ENCODE data around the gene METTL2B. TPM values are rescaled to one million over a fixed set of nuclear protein-coding genes. Genes with fewer than 3 reads are reported as not detected.

METTL2B gene
- total RNA-seq, 1 donor from 2014 or later, result 50.1 TPM

- Histone ChIP-seq H3F3A (ENCODE audit: low read depth) (peaks cover 11% of the 10 kb centered on the region), H3K9ac (no peak overlapping the region), H3K27me3 (no peaks in the 10 kb centered on the region), H3K9me3 (ENCODE audit: low read depth) (no peaks in the 10 kb centered on the region), H3K4me2 (peak overlapping the region; percentile 16), H3K4me3 (no peak overlapping the region), H4K20me1 (ENCODE audit: low read depth) (no peaks in the 10 kb centered on the region), H3K36me3 (no peaks in the 10 kb centered on the region), H3K27ac (no peak overlapping the region), H3K79me2 (ENCODE audit: low read depth) (no peaks in the 10 kb centered on the region), H2AFZ (replicated peaks) (no peak overlapping the region), H3K4me1 (peaks cover 11% of the 10 kb centered on the region)
- TF ChIP-seq EZH2 (IDR thresholded peaks at IDR 0.05) (no peak), EZH2phosphoT487 (IDR thresholded peaks at IDR 0.05) (no peak)
- TF ChIP-seq, protein P1, sequence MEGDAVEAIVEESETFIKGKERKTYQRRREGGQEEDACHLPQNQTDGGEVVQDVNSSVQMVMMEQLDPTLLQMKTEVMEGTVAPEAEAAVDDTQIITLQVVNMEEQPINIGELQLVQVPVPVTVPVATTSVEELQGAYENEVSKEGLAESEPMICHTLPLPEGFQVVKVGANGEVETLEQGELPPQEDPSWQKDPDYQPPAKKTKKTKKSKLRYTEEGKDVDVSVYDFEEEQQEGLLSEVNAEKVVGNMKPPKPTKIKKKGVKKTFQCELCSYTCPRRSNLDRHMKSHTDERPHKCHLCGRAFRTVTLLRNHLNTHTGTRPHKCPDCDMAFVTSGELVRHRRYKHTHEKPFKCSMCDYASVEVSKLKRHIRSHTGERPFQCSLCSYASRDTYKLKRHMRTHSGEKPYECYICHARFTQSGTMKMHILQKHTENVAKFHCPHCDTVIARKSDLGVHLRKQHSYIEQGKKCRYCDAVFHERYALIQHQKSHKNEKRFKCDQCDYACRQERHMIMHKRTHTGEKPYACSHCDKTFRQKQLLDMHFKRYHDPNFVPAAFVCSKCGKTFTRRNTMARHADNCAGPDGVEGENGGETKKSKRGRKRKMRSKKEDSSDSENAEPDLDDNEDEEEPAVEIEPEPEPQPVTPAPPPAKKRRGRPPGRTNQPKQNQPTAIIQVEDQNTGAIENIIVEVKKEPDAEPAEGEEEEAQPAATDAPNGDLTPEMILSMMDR (IDR thresholded peaks at IDR 0.05), result no peak
- DNase-seq (ENCODE audit: low spot score), result peak; percentile 33
- Mint-ChIP-seq H3K27me3 (ENCODE audit: insufficient read depth, low read depth) (peaks cover 14% of the 10 kb centered on the region), H3K36me3 (no peaks in the 10 kb centered on the region), H3K27ac (no peak overlapping the region), H3K4me3 (no peak overlapping the region), H3K9me3 (no peaks in the 10 kb centered on the region), H3K4me1 (peaks cover 10% of the 10 kb centered on the region)
Measured at GRCh38 chr7:128431221-128431620, 45.3 kb upstream of the METTL2B start.

DNA sequence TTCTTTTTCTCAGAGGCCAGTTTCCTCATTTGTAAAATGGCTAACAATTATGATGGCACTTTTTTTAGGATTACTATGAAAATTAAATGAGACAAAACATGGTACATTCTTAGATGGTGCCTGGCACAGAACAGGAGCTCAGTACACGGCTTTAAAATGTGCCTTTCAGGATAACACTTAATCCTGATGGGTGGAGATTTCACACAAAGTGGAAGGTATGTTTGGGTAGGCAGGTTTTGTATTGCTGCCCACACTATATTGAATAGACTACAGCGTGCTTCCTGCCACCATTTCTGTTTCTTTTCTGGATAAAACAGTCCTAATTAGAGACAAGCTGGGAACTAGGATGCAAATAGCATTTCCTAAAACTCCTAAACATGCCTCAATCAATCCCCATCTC lies 44.8 kb upstream of the METTL2B start:
- Histone ChIP-seq H3K4me2 (peak overlapping the region; percentile 16), H3K4me1 (peaks cover 11% of the 10 kb centered on the region), H3K4me3 (no peak overlapping the region), H3K27ac (no peak overlapping the region), H3K27me3 (no peaks in the 10 kb centered on the region), H3K79me2 (ENCODE audit: low read depth) (no peaks in the 10 kb centered on the region), H4K20me1 (ENCODE audit: low read depth) (no peaks in the 10 kb centered on the region), H3F3A (ENCODE audit: low read depth) (peaks cover 8% of the 10 kb centered on the region), H2AFZ (replicated peaks) (no peak overlapping the region), H3K9me3 (ENCODE audit: low read depth) (no peaks in the 10 kb centered on the region), H3K9ac (no peak overlapping the region), H3K36me3 (no peaks in the 10 kb centered on the region)
- Mint-ChIP-seq H3K27me3 (ENCODE audit: insufficient read depth, low read depth) (peaks cover 14% of the 10 kb centered on the region), H3K9me3 (no peaks in the 10 kb centered on the region), H3K4me1 (peaks cover 10% of the 10 kb centered on the region), H3K27ac (no peak overlapping the region), H3K4me3 (no peak overlapping the region), H3K36me3 (no peaks in the 10 kb centered on the region)
- no peak for DNase-seq (ENCODE audit: low spot score)
- TF ChIP-seq, protein P1 (IDR thresholded peaks at IDR 0.05), result no peak
- TF ChIP-seq EZH2phosphoT487 (IDR thresholded peaks at IDR 0.05) (no peak), EZH2 (IDR thresholded peaks at IDR 0.05) (no peak)

- Mint-ChIP-seq H3K4me1 (peaks cover 10% of the 10 kb centered on the region), H3K27ac (no peak overlapping the region)
Measured at GRCh38 chr7:128434413-128435326, 41.9 kb upstream of the METTL2B start.

More at GRCh38 chr7:128434413-128435326, 41.9 kb upstream of the METTL2B start:
- Histone ChIP-seq H3K27ac (no peak overlapping the region), H3K4me3 (no peak overlapping the region), H3K4me2 (no peak overlapping the region), H3K9me3 (ENCODE audit: low read depth) (no peaks in the 10 kb centered on the region), H2AFZ (replicated peaks) (no peak overlapping the region), H3F3A (ENCODE audit: low read depth) (peaks cover 8% of the 10 kb centered on the region), H3K36me3 (no peaks in the 10 kb centered on the region), H4K20me1 (ENCODE audit: low read depth) (no peaks in the 10 kb centered on the region), H3K9ac (no peak overlapping the region), H3K4me1 (peaks cover 11% of the 10 kb centered on the region), H3K79me2 (ENCODE audit: low read depth) (no peaks in the 10 kb centered on the region), H3K27me3 (no peaks in the 10 kb centered on the region)
- H3K36me3 Mint-ChIP-seq, result no peaks in the 10 kb centered on the region
- H3K9me3 Mint-ChIP-seq, result no peaks in the 10 kb centered on the region
- no peak overlapping the region for H3K4me3 Mint-ChIP-seq
- DNase-seq (ENCODE audit: low spot score), result no peak
- TF ChIP-seq EZH2 (IDR thresholded peaks at IDR 0.05) (no peak), EZH2phosphoT487 (IDR thresholded peaks at IDR 0.05) (no peak)
- TF ChIP-seq, protein P1 (IDR thresholded peaks at IDR 0.05), result no peak
- H3K27me3 Mint-ChIP-seq (ENCODE audit: insufficient read depth, low read depth), result peaks cover 13% of the 10 kb centered on the region

Measured in neural progenitor cell (in vitro differentiated cells).